ENCODE results near the gene USP4. TPM values are rescaled to one million over a fixed set of nuclear protein-coding genes. Genes with fewer than 3 reads are reported as not detected.
A peak's percentile ranks its signal among the peaks of the same experiment; 100 is the strongest.

The USP4 gene
- total and polyA plus RNA-seq, 4 donors = 12.5 to 17.7 (median 14.9) TPM

GRCh38 chr3:49327485-49327884, 12.4 kb downstream of the USP4 start:
- no peak overlapping the region for H3K27ac ChIP-seq (ENCODE audit: low read depth in 1 of 2, low read length in 2 of 2)
- peaks cover 23 to 52% (median 42%) of the 10 kb centered on the region in 4 donors for H3K36me3 ChIP-seq (ENCODE audit: control insufficient read depth in 4 of 4, insufficient read depth in 3 of 4, low read depth in 1 of 4, low read length in 3 of 4)
- no peaks in the 10 kb centered on the region for H3K27me3 ChIP-seq (ENCODE audit: control insufficient read depth in 4 of 4, insufficient read depth in 4 of 4, low read length in 3 of 4)
- H3K9me3 ChIP-seq (ENCODE audit: control insufficient read depth in 4 of 4, low read length in 3 of 4) = no peaks in the 10 kb centered on the region
- WGBS = 72% methylated on average over 7 of the region's 7 CpGs
- H3K4me3 ChIP-seq (ENCODE audit: low read depth in 1 of 3, low read length in 3 of 3) = no peak overlapping the region
- TF ChIP-seq CTCF (IDR thresholded peaks at IDR 0.05; ENCODE audit: low read depth, low read length, missing input control) (peak; percentile 50), RAD21 (IDR thresholded peaks at IDR 0.05) (peak; percentile 54 to 81), RXRA (IDR thresholded peaks at IDR 0.05) (no peak)
- H3K9ac ChIP-seq (ENCODE audit: low read depth in 1 of 2, low read length in 2 of 2) = no peak overlapping the region
- DNase-seq (ENCODE audit: low spot score) = no peak
- H3K4me1 ChIP-seq (ENCODE audit: control insufficient read depth in 4 of 4, insufficient read depth in 4 of 4, low read length in 3 of 4) = no peaks in the 10 kb centered on the region

DNA sequence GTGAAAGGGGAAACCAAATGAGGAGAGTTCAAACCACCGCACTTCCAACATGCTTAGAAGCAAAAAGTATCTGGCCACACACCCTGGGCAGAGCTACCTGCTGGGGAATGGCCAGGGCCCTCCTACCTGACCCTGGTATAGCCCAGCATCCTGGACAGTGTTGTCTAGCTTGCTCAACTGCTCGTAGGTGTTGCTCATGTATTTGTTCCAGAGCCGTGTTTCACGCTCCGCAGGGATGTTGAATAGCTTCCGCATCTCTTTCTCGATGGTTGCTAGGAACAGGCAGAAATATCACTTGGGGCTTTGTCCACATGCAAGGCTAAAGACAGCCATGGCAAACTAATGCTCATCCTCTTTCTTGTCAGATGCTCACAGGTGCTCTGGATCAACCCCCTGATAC, 15.1 kb downstream of the USP4 start:
- WGBS = 96% methylated on average over 7 of the region's 7 CpGs
- Histone ChIP-seq H3K36me3 (ENCODE audit: control insufficient read depth in 4 of 4, insufficient read depth in 3 of 4, low read depth in 1 of 4, low read length in 3 of 4) (peaks cover 25 to 67% (median 48%) of the 10 kb centered on the region in 4 donors), H3K27ac (ENCODE audit: low read depth in 1 of 2, low read length in 2 of 2) (no peak overlapping the region), H3K9ac (ENCODE audit: low read depth in 1 of 2, low read length in 2 of 2) (no peak overlapping the region), H3K27me3 (ENCODE audit: control insufficient read depth in 4 of 4, insufficient read depth in 4 of 4, low read length in 3 of 4) (no peaks in the 10 kb centered on the region), H3K4me3 (ENCODE audit: low read depth in 1 of 3, low read length in 3 of 3) (no peak overlapping the region), H3K4me1 (ENCODE audit: control insufficient read depth in 4 of 4, insufficient read depth in 4 of 4, low read length in 3 of 4) (no peaks in the 10 kb centered on the region), H3K9me3 (ENCODE audit: control insufficient read depth in 4 of 4, low read length in 3 of 4) (no peaks in the 10 kb centered on the region)
- DNase-seq (ENCODE audit: low spot score) = no peak
- TF ChIP-seq SP1 (IDR thresholded peaks at IDR 0.05) (no peak), TAF1 (conservative IDR thresholded peaks at IDR 0.05) (no peak), RAD21 (IDR thresholded peaks at IDR 0.05) (no peak), HNF4G (IDR thresholded peaks at IDR 0.05) (no peak), GABPA (IDR thresholded peaks at IDR 0.05 in 1 of 2, conservative IDR thresholded peaks at IDR 0.05 in 1 of 2) (no peak), ATF3 (IDR thresholded peaks at IDR 0.05) (no peak), RXRA (IDR thresholded peaks at IDR 0.05) (no peak), HNF4A (conservative IDR thresholded peaks at IDR 0.05) (no peak), NR2F2 (IDR thresholded peaks at IDR 0.05) (no peak), CTCF (IDR thresholded peaks at IDR 0.05; ENCODE audit: low read depth, low read length, missing input control) (no peak), JUND (IDR thresholded peaks at IDR 0.05) (no peak), FOXA1 (IDR thresholded peaks at IDR 0.05) (no peak), YY1 (IDR thresholded peaks at IDR 0.05) (no peak), EGR1 (IDR thresholded peaks at IDR 0.05; ENCODE audit: low read depth in 2 of 2) (no peak), FOXA2 (IDR thresholded peaks at IDR 0.05) (no peak)
- TF ChIP-seq, protein P1, sequence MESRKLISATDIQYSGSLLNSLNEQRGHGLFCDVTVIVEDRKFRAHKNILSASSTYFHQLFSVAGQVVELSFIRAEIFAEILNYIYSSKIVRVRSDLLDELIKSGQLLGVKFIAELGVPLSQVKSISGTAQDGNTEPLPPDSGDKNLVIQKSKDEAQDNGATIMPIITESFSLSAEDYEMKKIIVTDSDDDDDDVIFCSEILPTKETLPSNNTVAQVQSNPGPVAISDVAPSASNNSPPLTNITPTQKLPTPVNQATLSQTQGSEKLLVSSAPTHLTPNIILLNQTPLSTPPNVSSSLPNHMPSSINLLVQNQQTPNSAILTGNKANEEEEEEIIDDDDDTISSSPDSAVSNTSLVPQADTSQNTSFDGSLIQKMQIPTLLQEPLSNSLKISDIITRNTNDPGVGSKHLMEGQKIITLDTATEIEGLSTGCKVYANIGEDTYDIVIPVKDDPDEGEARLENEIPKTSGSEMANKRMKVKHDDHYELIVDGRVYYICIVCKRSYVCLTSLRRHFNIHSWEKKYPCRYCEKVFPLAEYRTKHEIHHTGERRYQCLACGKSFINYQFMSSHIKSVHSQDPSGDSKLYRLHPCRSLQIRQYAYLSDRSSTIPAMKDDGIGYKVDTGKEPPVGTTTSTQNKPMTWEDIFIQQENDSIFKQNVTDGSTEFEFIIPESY (IDR thresholded peaks at IDR 0.05) = no peak
- TF ChIP-seq, protein P2, sequence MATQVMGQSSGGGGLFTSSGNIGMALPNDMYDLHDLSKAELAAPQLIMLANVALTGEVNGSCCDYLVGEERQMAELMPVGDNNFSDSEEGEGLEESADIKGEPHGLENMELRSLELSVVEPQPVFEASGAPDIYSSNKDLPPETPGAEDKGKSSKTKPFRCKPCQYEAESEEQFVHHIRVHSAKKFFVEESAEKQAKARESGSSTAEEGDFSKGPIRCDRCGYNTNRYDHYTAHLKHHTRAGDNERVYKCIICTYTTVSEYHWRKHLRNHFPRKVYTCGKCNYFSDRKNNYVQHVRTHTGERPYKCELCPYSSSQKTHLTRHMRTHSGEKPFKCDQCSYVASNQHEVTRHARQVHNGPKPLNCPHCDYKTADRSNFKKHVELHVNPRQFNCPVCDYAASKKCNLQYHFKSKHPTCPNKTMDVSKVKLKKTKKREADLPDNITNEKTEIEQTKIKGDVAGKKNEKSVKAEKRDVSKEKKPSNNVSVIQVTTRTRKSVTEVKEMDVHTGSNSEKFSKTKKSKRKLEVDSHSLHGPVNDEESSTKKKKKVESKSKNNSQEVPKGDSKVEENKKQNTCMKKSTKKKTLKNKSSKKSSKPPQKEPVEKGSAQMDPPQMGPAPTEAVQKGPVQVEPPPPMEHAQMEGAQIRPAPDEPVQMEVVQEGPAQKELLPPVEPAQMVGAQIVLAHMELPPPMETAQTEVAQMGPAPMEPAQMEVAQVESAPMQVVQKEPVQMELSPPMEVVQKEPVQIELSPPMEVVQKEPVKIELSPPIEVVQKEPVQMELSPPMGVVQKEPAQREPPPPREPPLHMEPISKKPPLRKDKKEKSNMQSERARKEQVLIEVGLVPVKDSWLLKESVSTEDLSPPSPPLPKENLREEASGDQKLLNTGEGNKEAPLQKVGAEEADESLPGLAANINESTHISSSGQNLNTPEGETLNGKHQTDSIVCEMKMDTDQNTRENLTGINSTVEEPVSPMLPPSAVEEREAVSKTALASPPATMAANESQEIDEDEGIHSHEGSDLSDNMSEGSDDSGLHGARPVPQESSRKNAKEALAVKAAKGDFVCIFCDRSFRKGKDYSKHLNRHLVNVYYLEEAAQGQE (IDR thresholded peaks at IDR 0.05) = no peak
- TF ChIP-seq, protein P3, sequence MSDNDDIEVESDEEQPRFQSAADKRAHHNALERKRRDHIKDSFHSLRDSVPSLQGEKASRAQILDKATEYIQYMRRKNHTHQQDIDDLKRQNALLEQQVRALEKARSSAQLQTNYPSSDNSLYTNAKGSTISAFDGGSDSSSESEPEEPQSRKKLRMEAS (IDR thresholded peaks at IDR 0.05) = no peak

Data from liver (tissue), 9 donors.